ENCODE results near the gene TFAP2B. TPM values are rescaled to one million over a fixed set of nuclear protein-coding genes. Genes with fewer than 3 reads are reported as not detected.

TFAP2B gene
- total RNA-seq, 1 experiment from 2014 or later, result not detected

DNA sequence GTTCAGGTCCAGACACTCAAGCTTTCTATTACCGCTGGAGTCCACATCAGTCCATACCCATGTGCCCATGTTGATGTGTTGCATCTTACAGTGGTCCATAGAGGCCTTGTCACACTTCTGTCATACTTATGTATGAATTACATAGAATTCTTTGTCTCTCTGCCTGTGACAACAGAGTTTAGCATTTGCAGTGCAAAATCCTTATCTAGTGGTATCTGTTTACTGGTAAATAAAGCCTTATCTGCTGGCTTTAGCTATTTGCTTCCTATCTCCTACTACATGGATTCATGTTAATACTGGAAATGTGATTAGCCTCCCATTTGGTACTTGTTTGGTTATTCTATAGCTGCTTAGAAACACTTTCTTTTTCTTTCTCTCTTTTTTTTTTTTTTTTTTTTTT, 49.8 kb downstream of the TFAP2B start:
- no peaks in the 10 kb centered on the region for H4K20me1 ChIP-seq (ENCODE audit: control insufficient read depth, insufficient read depth, insufficient read length)
- no peak overlapping the region for H2AFZ ChIP-seq (ENCODE audit: low read length)
- H3K79me2 ChIP-seq (ENCODE audit: insufficient read depth, low read length), result no peaks in the 10 kb centered on the region
- DNase-seq, result no peak
- no peak overlapping the region for H3T11ph ChIP-seq (ENCODE audit: low read length)
- H2BK15ac ChIP-seq (ENCODE audit: low read depth, low read length), result no peak overlapping the region
- H2AK5ac ChIP-seq (ENCODE audit: insufficient read length, low read length), result no peak overlapping the region
- no peak overlapping the region for H3K9ac ChIP-seq (ENCODE audit: extremely low read depth, insufficient read length, low read length)
- no peak overlapping the region for H3K4me2 ChIP-seq (ENCODE audit: insufficient read depth, insufficient read length, low read length)
- H3K27ac ChIP-seq (ENCODE audit: insufficient read length, low read depth, low read length), result no peak overlapping the region
- WGBS (ENCODE audit: extremely low coverage, insufficient read length, low lambda C conversion rate), result no CpG with 5 or more reads among the region's 1 CpG
- no peaks in the 10 kb centered on the region for H3K9me3 ChIP-seq (ENCODE audit: control insufficient read depth, low read depth, low read length)
- TF ChIP-seq, protein P1, sequence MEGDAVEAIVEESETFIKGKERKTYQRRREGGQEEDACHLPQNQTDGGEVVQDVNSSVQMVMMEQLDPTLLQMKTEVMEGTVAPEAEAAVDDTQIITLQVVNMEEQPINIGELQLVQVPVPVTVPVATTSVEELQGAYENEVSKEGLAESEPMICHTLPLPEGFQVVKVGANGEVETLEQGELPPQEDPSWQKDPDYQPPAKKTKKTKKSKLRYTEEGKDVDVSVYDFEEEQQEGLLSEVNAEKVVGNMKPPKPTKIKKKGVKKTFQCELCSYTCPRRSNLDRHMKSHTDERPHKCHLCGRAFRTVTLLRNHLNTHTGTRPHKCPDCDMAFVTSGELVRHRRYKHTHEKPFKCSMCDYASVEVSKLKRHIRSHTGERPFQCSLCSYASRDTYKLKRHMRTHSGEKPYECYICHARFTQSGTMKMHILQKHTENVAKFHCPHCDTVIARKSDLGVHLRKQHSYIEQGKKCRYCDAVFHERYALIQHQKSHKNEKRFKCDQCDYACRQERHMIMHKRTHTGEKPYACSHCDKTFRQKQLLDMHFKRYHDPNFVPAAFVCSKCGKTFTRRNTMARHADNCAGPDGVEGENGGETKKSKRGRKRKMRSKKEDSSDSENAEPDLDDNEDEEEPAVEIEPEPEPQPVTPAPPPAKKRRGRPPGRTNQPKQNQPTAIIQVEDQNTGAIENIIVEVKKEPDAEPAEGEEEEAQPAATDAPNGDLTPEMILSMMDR (conservative IDR thresholded peaks at IDR 0.05), result no peak
- no peak overlapping the region for H2BK120ac ChIP-seq (ENCODE audit: low read depth, low read length, poor library complexity, severe bottlenecking)
- Mint-ChIP-seq H3K9me3 (no peaks in the 10 kb centered on the region), H3K27me3 (ENCODE audit: low read depth) (peaks cover 1% of the 10 kb centered on the region; the same call in 1 of the 2 replicates), H3K36me3 (ENCODE audit: insufficient read depth in 1 of 3, low read depth in 3 of 3) (no peaks in the 10 kb centered on the region), H3K4me1 (peaks cover 10 to 16% of the 10 kb centered on the region in 2 experiments), H3K4me3 (no peak overlapping the region), H3K27ac (no peak overlapping the region)
- no peak overlapping the region for H2BK5ac ChIP-seq (ENCODE audit: insufficient read length, low read length)
- H3K18ac ChIP-seq (ENCODE audit: insufficient read length, low read depth, low read length), result no peak overlapping the region
- H3K79me1 ChIP-seq (ENCODE audit: insufficient read depth, low read depth, low read length, poor library complexity, severe bottlenecking), result no peaks in the 10 kb centered on the region
- H4K91ac ChIP-seq (ENCODE audit: insufficient read length, low read depth, low read length), result no peak overlapping the region
- H4K5ac ChIP-seq (ENCODE audit: insufficient read length, low read depth, low read length), result no peak overlapping the region
- H2BK20ac ChIP-seq (ENCODE audit: low read depth, low read length, poor library complexity, severe bottlenecking), result no peak overlapping the region
- H3K27me3 ChIP-seq (ENCODE audit: insufficient read depth, low read length), result no peaks in the 10 kb centered on the region
- no peak overlapping the region for H3K23ac ChIP-seq (ENCODE audit: insufficient read length, low read depth, low read length)
- no peak overlapping the region for H3K4ac ChIP-seq (ENCODE audit: low read depth, low read length)
- no peak overlapping the region for H2BK12ac ChIP-seq (ENCODE audit: insufficient read length, low read depth, low read length)
- no peaks in the 10 kb centered on the region for H3K4me1 ChIP-seq (ENCODE audit: insufficient read depth, low read length)
- H3K56ac ChIP-seq (ENCODE audit: insufficient read length, low read depth, low read length), result no peak overlapping the region
- H4K8ac ChIP-seq (replicated peaks; ENCODE audit: insufficient read length, low read depth, low read length), result no peak overlapping the region
- H3K23me2 ChIP-seq (ENCODE audit: insufficient read length, low read depth, low read length, poor library complexity, severe bottlenecking), result no peaks in the 10 kb centered on the region
- no peak overlapping the region for H3K14ac ChIP-seq (ENCODE audit: insufficient read depth, low read length)

Measured in H9 (cell line).